Left ventricle myocardium inferior (tissue), 1 donor: ENCODE data around the gene SMARCAL1. TPM values are rescaled to one million over a fixed set of nuclear protein-coding genes. Genes with fewer than 3 reads are reported as not detected.
"Not testable (repeated sequence)": the region's sequence is repeated elsewhere in the genome, so short reads cannot be mapped to it uniquely, and the experiment has no call there.

ENCODE experiments used
- DNase-seq: peaks from one replicate; pipeline ENCODE4 v3.0.0-alpha.2; 2020
- H3K27ac ChIP-seq: fragments of 200-600 bp; replicated peaks from 2 replicates; pipeline ENCODE4 v1.8.0; 2021
- H3K27me3 ChIP-seq: fragments of 200-600 bp; 2 replicates; pipeline ENCODE4 v1.8.0; 2021; ENCODE audit warnings: low read depth
- H3K36me3 ChIP-seq: fragments of 200-600 bp; 2 replicates; pipeline ENCODE4 v1.8.0; 2021
- H3K4me1 ChIP-seq: fragments of 200-600 bp; 2 replicates; pipeline ENCODE4 v1.8.0; 2021
- H3K4me3 ChIP-seq: fragments of 200-600 bp; 2 replicates; pipeline ENCODE4 v1.8.0; 2021; ENCODE audit warnings: mild to moderate bottlenecking, moderate library complexity
- H3K9me3 ChIP-seq: fragments of 200-600 bp; replicated peaks from 2 replicates; pipeline ENCODE4 v1.8.0; 2021
- CTCF ChIP-seq: fragments of 200-600 bp; IDR thresholded peaks from 2 replicates; pipeline ENCODE4 v1.8.0; 2021; ENCODE audit warnings: antibody characterized with exemption, mild to moderate bottlenecking, borderline replicate concordance
- intact Hi-C: fragments of 100-400 bp; cut with micrococcal nuclease; formaldehyde crosslinking; loops from one replicate; pipeline ENCODE4 v1.11.0; 2022
- total RNA-seq: library from RNA; stranded (reverse); fragmentation: NEBNext Ultra II Directional; extraction: Animal tissue kit (Norgen Biotek cat#: 25700); gene quantifications from one replicate; pipeline ENCODE4 v1.2.1, GENCODE V29; 2021
- donor health status: DM: no; HTN: yes; CAD: no; lungs with severe emphysema.

Gene SMARCAL1
- total RNA-seq, 1 donor from 2014 or later: 7.5 TPM

GRCh38 chr2:216375286-216375685 lies 37.0 kb upstream of the SMARCAL1 start:
- no peaks in the 10 kb centered on the region for H3K36me3 ChIP-seq
- intact Hi-C loops: no loop called here
- H3K4me1 ChIP-seq: peaks cover 26% of the 10 kb centered on the region
- H3K9me3 ChIP-seq: no peaks in the 10 kb centered on the region
- DNase-seq: no peak
- no peak for TF ChIP-seq CTCF
- no peak overlapping the region for H3K4me3 ChIP-seq
- H3K27me3 ChIP-seq: peaks cover 73% of the 10 kb centered on the region
- H3K27ac ChIP-seq: no peak overlapping the region

GRCh38 chr2:216379977-216380376 lies 32.3 kb upstream of the SMARCAL1 start:
- no peak for DNase-seq
- no peak overlapping the region for H3K4me3 ChIP-seq
- H3K27me3 ChIP-seq: peaks cover 36% of the 10 kb centered on the region
- no peaks in the 10 kb centered on the region for H3K4me1 ChIP-seq
- intact Hi-C loops: no loop called here
- H3K27ac ChIP-seq: no peak overlapping the region
- no peaks in the 10 kb centered on the region for H3K9me3 ChIP-seq
- TF ChIP-seq CTCF: no peak
- no peaks in the 10 kb centered on the region for H3K36me3 ChIP-seq

GRCh38 chr2:216384409-216384808 lies 27.9 kb upstream of the SMARCAL1 start:
- H3K4me3 ChIP-seq, H3K27ac ChIP-seq, H3K4me1 ChIP-seq, H3K36me3 ChIP-seq, intact Hi-C loops, H3K9me3 ChIP-seq, DNase-seq: not testable (repeated sequence)
- H3K27me3 ChIP-seq: peaks cover 18% of the 10 kb centered on the region

GRCh38 chr2:216385478-216385877 lies 26.8 kb upstream of the SMARCAL1 start:
- no peak for DNase-seq
- TF ChIP-seq CTCF: no peak
- intact Hi-C loops: no loop called here
- Histone ChIP-seq H3K36me3 (no peaks in the 10 kb centered on the region), H3K4me3 (no peak overlapping the region), H3K27ac (no peak overlapping the region), H3K4me1 (no peaks in the 10 kb centered on the region), H3K9me3 (no peaks in the 10 kb centered on the region), H3K27me3 (peaks cover 8% of the 10 kb centered on the region)

- Histone ChIP-seq H3K9me3 (no peaks in the 10 kb centered on the region), H3K4me3 (no peak overlapping the region), H3K27ac (no peak overlapping the region), H3K4me1 (no peaks in the 10 kb centered on the region), H3K36me3 (no peaks in the 10 kb centered on the region), H3K27me3 (peaks cover 8% of the 10 kb centered on the region)
- no peak for TF ChIP-seq CTCF
- no peak for DNase-seq
- intact Hi-C loops: no loop called here
These were observed 25.0 kb upstream of the SMARCAL1 start for GRCh38 chr2:216387262-216387661.

GRCh38 chr2:216388046-216388884 lies 24.0 kb upstream of the SMARCAL1 start:
- Histone ChIP-seq H3K4me1 (no peaks in the 10 kb centered on the region), H3K36me3 (no peaks in the 10 kb centered on the region), H3K27me3 (peaks cover 8% of the 10 kb centered on the region), H3K4me3 (no peak overlapping the region), H3K27ac (no peak overlapping the region), H3K9me3 (no peaks in the 10 kb centered on the region)
- intact Hi-C loops: no loop called here
- TF ChIP-seq CTCF: no peak
- DNase-seq: no peak
